Endodermal cell (in vitro differentiated cells): Measurements from ENCODE around the gene NKAIN4. TPM values are rescaled to one million over a fixed set of nuclear protein-coding genes. Genes with fewer than 3 reads are reported as not detected.

ENCODE experiments used
- DNase-seq: peaks from one replicate; pipeline ENCODE4 v3.0.0-alpha.2; 2017
- H3K27ac ChIP-seq: 2 replicates; pipeline ENCODE4 v1.5.1; 2013; ENCODE audit warnings: mild to moderate bottlenecking, low read depth, low read length, moderate library complexity
- H3K27me3 ChIP-seq: 2 replicates; pipeline ENCODE4 v1.6.1; 2013; ENCODE audit warnings: mild to moderate bottlenecking, low read length, moderate library complexity; ENCODE audit not compliant: insufficient read depth, control insufficient read depth, poor library complexity, severe bottlenecking
- H3K36me3 ChIP-seq: 2 replicates; pipeline ENCODE4 v1.7.0; 2013; ENCODE audit warnings: mild to moderate bottlenecking, low read length, moderate library complexity; ENCODE audit not compliant: control insufficient read depth, insufficient read depth
- H3K4me1 ChIP-seq: one replicate; pipeline ENCODE4 v1.7.0; 2013; ENCODE audit warnings: low read length; ENCODE audit not compliant: control insufficient read depth, insufficient read depth
- H3K4me3 ChIP-seq: 2 replicates; pipeline ENCODE4 v1.5.1; 2013; ENCODE audit warnings: mild to moderate bottlenecking, low read length, moderate library complexity
- H3K9ac ChIP-seq: 2 replicates; pipeline ENCODE4 v1.6.1; 2013; ENCODE audit warnings: mild to moderate bottlenecking, low read length, moderate library complexity; ENCODE audit not compliant: poor library complexity, severe bottlenecking; ENCODE audit errors: extremely low read depth
- H3K9me3 ChIP-seq: 2 replicates; pipeline ENCODE4 v1.6.1; 2013; ENCODE audit warnings: mild to moderate bottlenecking, low read length, moderate library complexity; ENCODE audit not compliant: control insufficient read depth
- H3K27ac Mint-ChIP-seq: 2 replicates; pipeline ENCODE4 v1.8.0; 2020; ENCODE audit warnings: mixed read lengths
- H3K27me3 Mint-ChIP-seq: 2 replicates; pipeline ENCODE4 v1.8.0; 2021; ENCODE audit warnings: mild to moderate bottlenecking, mixed read lengths; ENCODE audit not compliant: insufficient read depth
- H3K36me3 Mint-ChIP-seq: 2 replicates; pipeline ENCODE4 v1.8.0; 2020; ENCODE audit warnings: low read depth, mixed read lengths
- H3K4me1 Mint-ChIP-seq: 2 replicates; pipeline ENCODE4 v1.8.0; 2020; ENCODE audit warnings: mixed read lengths
- H3K4me3 Mint-ChIP-seq: 2 replicates; pipeline ENCODE4 v1.8.0; 2020; ENCODE audit warnings: mild to moderate bottlenecking, moderate library complexity, mixed read lengths
- H3K9me3 Mint-ChIP-seq: 2 replicates; pipeline ENCODE4 v1.8.0; 2020; ENCODE audit warnings: mild to moderate bottlenecking, mixed read lengths
- CTCF ChIP-seq: fragments of 200-600 bp; sonication (generic); conservative IDR thresholded peaks from 2 replicates; pipeline ENCODE4 v1.5.0; 2021; ENCODE audit warnings: antibody characterized with exemption, mild to moderate bottlenecking
- WGBS, 2 experiments: methylation state at CpG; one replicate each; pipeline versions ENCODE4 v1.1.5 to v1.1.7; 2013; ENCODE audit warnings: missing lambda C conversion rate in 2 of 2, mixed read lengths in 1 of 2; ENCODE audit not compliant: insufficient coverage in 1 of 2, insufficient read length in 1 of 2; 5-methylcytosine and 5-hydroxymethylcytosine counted together
- total RNA-seq, 2 donors: library from RNA; stranded (reverse); fragmentation: NEBNext Ultra II Directional in 1 of 2; extraction: Animal tissue kit (Norgen Biotek cat#: 25700) in 1 of 2; gene quantifications; 2 replicates in 1 of 2; 3 replicates in 1 of 2; pipeline ENCODE4 v1.2.1, GENCODE V29; 2021

Gene NKAIN4
- total RNA-seq, 2 donors from 2014 or later = 0.24 to 1.7 TPM

DNA sequence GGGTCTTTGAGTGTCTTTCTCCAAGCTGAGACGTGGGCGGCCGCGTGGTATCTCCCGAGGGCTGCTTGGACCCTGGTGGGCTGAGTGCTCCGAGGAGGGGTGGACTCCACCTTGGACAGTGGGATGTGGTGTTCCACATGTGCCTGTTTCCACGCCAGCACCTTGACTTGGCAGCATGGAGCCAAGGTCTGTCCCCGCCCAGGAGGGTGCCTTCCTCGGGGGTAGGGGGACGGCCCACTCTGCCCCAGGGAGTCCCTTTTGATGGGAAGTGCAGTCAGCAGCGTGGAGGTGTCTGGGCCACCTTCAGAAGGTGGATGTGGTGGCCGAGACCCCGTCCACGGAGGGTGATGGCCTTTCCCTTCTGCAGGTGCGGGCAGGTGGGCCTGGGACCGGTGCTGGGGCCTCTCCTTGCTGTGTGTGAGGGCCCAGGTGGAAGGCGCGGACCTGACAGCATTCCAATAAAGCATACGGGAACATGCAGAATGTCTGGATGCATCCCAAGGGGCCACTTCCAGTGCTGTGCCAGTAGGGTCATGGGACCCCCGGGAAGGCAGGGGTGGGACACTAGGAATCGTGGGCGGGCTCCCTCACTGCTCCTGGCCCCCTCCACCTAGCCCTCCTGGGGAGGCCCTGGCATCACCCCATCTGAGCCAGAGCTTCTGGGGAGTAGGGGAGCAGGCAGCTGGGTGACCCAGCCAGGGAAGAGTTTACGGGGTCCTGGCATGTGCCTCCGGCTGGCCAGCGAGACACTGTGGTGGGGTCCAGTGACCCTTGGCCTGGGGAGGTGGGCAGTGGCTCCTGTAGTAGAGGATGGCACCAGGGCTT is 35.3 kb upstream of the NKAIN4 start:
- no peak overlapping the region for H3K27ac Mint-ChIP-seq
- WGBS, 2 experiments = 94 to 96% methylated on average over 19 to 25 of the region's 25 CpGs
- no peak for DNase-seq

DNA sequence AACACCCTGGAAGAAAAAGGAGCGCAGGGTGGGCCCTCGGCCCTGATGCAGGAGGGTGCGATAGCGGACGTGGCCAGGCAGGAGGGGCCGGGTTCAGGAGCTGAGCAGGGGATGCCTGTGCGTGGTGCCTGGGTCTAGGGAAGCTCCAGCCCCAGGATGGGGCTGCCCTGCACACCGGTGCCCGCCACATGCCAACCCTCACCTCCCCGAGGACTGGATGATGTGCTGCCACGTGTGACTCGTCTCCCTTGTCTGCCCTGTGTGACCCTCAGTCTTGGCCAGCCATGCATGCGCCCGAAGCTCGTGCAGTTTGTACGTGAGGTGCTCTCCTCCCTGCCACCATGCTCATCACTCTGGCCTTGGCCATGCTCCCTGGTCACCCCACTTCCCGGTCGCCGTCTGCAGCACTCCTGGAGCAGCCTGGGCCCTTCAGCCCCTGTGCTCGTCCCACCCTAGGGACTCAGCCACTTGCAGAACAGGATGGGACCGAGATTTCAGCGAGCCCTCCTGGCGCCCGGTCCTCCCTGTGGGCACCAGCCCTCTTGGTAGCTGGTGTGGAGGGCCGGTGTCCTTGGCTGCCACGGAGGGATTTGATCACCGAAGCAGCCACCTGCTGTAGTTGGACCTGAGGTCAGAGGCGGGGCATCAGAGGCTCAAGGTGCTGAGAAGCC is 34.5 kb upstream of the NKAIN4 start:
- H3K27ac ChIP-seq = no peak overlapping the region
- 95 to 97% methylated on average over 24 to 28 of the region's 28 CpGs for WGBS, 2 experiments
- Mint-ChIP-seq H3K36me3 (peaks cover 20% of the 10 kb centered on the region), H3K27me3 (no peaks in the 10 kb centered on the region), H3K9me3 (no peaks in the 10 kb centered on the region), H3K4me1 (no peaks in the 10 kb centered on the region), H3K27ac (no peak overlapping the region), H3K4me3 (no peak overlapping the region)
- no peaks in the 10 kb centered on the region for H3K27me3 ChIP-seq
- DNase-seq = no peak
- no peaks in the 10 kb centered on the region for H3K9me3 ChIP-seq
- no peak overlapping the region for H3K4me3 ChIP-seq
- no peaks in the 10 kb centered on the region for H3K4me1 ChIP-seq
- no peak for TF ChIP-seq CTCF
- no peak overlapping the region for H3K9ac ChIP-seq
- peaks cover 3% of the 10 kb centered on the region for H3K36me3 ChIP-seq

More for the DNA sequence above, 35.3 kb upstream of the NKAIN4 start:
- H3K9ac ChIP-seq = no peak overlapping the region
- H3K4me1 ChIP-seq = no peaks in the 10 kb centered on the region
- H3K9me3 ChIP-seq = no peaks in the 10 kb centered on the region
- Mint-ChIP-seq H3K4me1 (no peaks in the 10 kb centered on the region), H3K27me3 (no peaks in the 10 kb centered on the region), H3K36me3 (peaks cover 18% of the 10 kb centered on the region), H3K9me3 (no peaks in the 10 kb centered on the region), H3K4me3 (no peak overlapping the region)
- H3K27me3 ChIP-seq = no peaks in the 10 kb centered on the region
- peaks cover 3% of the 10 kb centered on the region for H3K36me3 ChIP-seq
- TF ChIP-seq CTCF = no peak
- no peak overlapping the region for H3K27ac ChIP-seq
- no peak overlapping the region for H3K4me3 ChIP-seq

DNA sequence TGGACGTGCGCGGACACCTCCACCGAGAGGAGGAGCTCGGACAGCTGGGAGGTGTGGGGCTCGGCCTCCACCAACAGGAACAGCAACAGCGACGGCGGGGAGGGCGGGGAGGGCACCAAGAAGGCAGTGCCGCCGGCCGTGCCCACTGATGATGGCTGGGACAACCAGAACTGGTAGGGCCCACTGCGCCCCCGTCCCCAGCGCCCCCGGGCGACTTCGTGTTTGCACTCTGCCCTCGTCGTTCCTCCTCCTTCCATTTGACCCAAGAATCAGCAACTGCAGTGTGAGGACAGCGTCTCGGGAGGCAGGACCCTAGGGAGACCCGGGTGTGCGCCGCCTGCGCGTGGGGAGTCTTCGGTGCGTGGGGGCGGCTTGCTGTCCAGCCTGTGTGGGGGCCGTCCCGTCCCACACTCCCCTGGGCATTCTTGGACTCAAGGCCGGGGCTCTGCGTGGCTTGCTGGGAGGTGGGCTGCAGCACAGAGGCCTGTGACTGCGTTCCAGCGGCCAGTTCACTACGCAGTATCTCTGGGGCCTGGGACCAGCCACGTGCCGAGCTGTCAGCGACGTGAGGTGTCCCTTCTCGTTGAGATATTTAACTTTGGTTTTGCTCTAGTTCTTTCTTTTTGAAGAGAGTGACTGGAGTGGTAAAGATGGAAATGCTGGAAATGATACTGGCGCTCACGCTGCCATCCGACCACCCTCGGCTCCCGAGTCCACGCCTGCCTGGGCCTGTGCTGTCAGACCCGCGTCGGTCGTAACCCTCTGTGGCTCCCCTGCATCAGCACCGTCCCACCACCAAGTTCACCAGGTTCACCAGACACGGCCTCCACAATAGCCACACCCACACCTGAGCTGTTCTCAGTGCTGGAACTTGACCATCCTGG is 33.7 kb upstream of the NKAIN4 start:
- no peaks in the 10 kb centered on the region for H3K27me3 Mint-ChIP-seq
- no peak overlapping the region for H3K4me3 Mint-ChIP-seq
- no peak for TF ChIP-seq CTCF
- no peaks in the 10 kb centered on the region for H3K9me3 Mint-ChIP-seq
- H3K36me3 Mint-ChIP-seq = peaks cover 26% of the 10 kb centered on the region
- DNase-seq = no peak
- no peaks in the 10 kb centered on the region for H3K9me3 ChIP-seq
- H3K36me3 ChIP-seq = peaks cover 4% of the 10 kb centered on the region
- H3K4me3 ChIP-seq = no peak overlapping the region
- no peaks in the 10 kb centered on the region for H3K4me1 Mint-ChIP-seq
- no peak overlapping the region for H3K27ac Mint-ChIP-seq
- H3K27me3 ChIP-seq = no peaks in the 10 kb centered on the region
- no peak overlapping the region for H3K27ac ChIP-seq
- H3K4me1 ChIP-seq = no peaks in the 10 kb centered on the region
- H3K9ac ChIP-seq = no peak overlapping the region
- 94 to 98% methylated on average over 37 to 55 of the region's 55 CpGs for WGBS, 2 experiments
